ENCODE results near the gene NUDT17.
"Not testable (repeated sequence)": the region's sequence is repeated elsewhere in the genome, so short reads cannot be mapped to it uniquely, and the experiment has no call there.

Gene NUDT17

DNA sequence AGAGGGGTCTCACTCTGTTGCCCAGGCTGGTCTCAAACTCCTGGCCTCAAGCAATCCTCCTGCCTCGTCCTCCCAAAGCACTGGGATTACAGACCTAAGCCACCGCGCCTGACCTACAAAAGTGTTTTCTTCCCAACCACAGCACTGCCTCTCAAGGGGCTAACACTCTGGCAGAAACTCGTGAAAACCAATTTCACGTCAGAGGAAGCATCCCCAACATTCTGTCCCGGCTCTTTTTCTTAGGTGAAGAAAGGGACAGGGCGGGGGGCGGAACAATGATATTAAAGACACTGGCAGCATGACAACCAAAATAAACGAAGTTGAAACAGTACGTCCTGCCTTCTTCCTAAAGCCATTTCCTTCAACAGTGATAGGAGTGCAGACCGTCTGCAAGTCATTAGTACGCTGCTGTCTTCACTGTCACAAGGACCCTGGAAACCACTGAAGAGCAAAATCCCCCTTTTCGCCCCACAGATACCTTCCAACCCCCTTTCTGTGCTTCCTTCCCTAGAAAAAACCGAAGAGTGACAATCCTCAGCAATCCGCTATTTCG is 22.6 kb upstream of the NUDT17 start:
- no CpG with 5 or more reads among the region's 16 CpGs for WGBS, 2 experiments
- not testable (repeated sequence) for H3K4me1 ChIP-seq (ENCODE audit: control insufficient read depth, insufficient read depth, low read length); H3K27ac ChIP-seq (ENCODE audit: insufficient read depth, low read depth, low read length, poor library complexity, severe bottlenecking); H3K9me3 ChIP-seq (ENCODE audit: control insufficient read depth, low read length); H3K27me3 ChIP-seq (ENCODE audit: control insufficient read depth, insufficient read depth, low read length, poor library complexity, severe bottlenecking); H3K4me3 ChIP-seq (ENCODE audit: insufficient read depth, low read depth, low read length)
- H3K36me3 ChIP-seq (ENCODE audit: control insufficient read depth, insufficient read depth, low read length): peaks cover 17% of the 10 kb centered on the region

DNA sequence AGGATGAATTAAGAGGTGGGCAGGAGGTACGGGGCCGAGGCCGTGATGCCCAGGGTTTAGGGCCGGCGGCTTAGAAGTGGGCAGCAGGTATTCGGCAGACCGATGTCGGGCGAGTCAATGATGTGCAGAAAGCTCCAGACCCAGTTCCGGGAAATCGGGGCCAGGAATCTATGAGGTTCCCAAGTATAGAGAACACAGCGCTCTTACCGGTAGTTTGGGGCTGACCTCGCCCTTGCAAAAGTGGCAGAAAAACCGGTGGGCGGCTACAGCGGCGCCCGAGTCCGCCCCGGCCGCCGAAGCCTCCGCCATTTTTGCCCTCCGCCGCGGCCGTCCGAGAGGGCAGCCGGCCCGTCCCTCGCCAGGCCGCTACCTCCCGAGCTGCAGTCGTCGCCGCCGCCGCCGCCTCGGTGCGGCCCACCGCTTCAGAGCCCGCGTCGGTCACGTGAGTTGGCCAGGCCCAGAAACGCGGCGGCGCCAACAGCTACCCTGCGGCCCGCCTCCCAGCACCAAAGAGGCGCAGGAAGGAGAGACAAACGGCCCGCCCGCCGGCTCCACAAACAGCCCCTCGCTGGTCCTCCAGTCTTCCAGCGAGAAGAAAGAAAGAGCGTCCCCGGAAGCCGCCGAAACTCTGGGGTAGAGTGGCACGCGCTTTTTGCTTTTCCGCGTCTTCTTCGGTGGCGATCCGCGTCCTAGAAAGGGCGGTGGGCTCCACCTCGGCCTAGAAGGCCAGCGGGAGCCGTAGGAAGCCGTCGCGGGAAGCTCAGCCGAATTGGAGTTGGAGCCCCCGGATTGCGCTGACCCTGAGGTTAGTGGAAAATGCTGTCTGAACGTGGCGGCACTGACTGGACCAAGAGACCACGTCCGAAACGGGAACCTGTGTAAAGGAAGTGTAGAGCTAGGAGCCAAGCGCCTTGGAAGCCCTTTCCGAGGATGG is 21.6 kb upstream of the NUDT17 start, which contains the start of the genes POLR3C and RNF115:
POLR3C (plus strand) TSS at position 636 of the 934 bp plus-strand sequence. CDS start 1,577 bp downstream, outside the sequence.
RNF115 (minus strand) TSS at position 531 of the 934 bp plus-strand sequence; CDS start at position 309, 222 bp downstream.
- peaks cover 26% of the 10 kb centered on the region for H3K36me3 ChIP-seq (ENCODE audit: control insufficient read depth, insufficient read depth, low read length)
- H3K27ac ChIP-seq (ENCODE audit: insufficient read depth, low read depth, low read length, poor library complexity, severe bottlenecking): peak within 1 kb of the TSS; percentile 94
- H3K27me3 ChIP-seq (ENCODE audit: control insufficient read depth, insufficient read depth, low read length, poor library complexity, severe bottlenecking): no peaks in the 10 kb centered on the region
- WGBS, 2 experiments: 0% methylated on average over 89 of the region's 89 CpGs
- H3K4me3 ChIP-seq (ENCODE audit: insufficient read depth, low read depth, low read length): peak within 1 kb of the TSS; percentile 74
- peaks cover 4% of the 10 kb centered on the region for H3K4me1 ChIP-seq (ENCODE audit: control insufficient read depth, insufficient read depth, low read length)
- H3K9me3 ChIP-seq (ENCODE audit: control insufficient read depth, low read length): no peaks in the 10 kb centered on the region

DNA sequence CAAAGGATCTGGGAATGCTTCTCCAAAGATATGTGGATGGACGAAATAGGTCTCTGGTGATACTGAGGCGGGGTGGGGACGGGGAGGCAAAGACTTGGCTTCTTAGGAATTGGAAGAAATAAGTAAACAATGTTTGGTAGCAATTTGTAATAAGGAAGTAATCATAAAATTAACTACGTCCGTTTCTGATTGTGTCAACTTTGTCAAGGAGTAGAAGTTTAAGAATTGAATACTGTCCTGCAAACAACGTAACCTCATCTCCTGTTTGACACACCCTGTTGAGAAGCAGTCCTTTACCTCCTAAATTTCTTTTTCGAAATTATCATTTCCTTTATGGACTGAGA is 21.0 kb upstream of the NUDT17 start:
- WGBS, 2 experiments: 3 to 4% methylated on average over 7 of the region's 7 CpGs
- Histone ChIP-seq H3K4me3 (ENCODE audit: insufficient read depth, low read depth, low read length) (peak overlapping the region; percentile 74), H3K27me3 (ENCODE audit: control insufficient read depth, insufficient read depth, low read length, poor library complexity, severe bottlenecking) (no peaks in the 10 kb centered on the region), H3K36me3 (ENCODE audit: control insufficient read depth, insufficient read depth, low read length) (peaks cover 30% of the 10 kb centered on the region), H3K9me3 (ENCODE audit: control insufficient read depth, low read length) (no peaks in the 10 kb centered on the region), H3K27ac (ENCODE audit: insufficient read depth, low read depth, low read length, poor library complexity, severe bottlenecking) (peak overlapping the region; percentile 94), H3K4me1 (ENCODE audit: control insufficient read depth, insufficient read depth, low read length) (peaks cover 4% of the 10 kb centered on the region)

DNA sequence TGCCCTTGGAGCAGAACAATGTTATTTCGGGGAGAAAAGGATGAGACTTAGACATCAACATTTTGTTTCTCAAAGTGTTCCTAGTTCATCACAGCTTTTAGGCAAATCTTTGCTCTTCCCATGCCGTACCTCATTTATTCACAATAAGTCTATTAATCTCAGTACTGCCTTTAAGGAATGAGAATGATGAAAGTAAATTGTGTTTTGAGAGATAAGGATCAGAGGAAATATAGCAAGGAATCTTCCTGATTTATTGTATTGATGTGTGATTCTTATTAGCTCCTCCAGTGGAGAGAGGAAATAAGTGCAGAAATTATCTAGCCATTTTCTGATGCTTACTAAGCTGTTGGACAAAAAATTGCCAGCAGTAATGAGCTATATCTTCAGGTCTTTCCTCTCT is 19.4 kb upstream of the NUDT17 start:
- Histone ChIP-seq H3K9me3 (ENCODE audit: control insufficient read depth, low read length) (no peaks in the 10 kb centered on the region), H3K4me3 (ENCODE audit: insufficient read depth, low read depth, low read length) (no peak overlapping the region), H3K36me3 (ENCODE audit: control insufficient read depth, insufficient read depth, low read length) (peaks cover 41% of the 10 kb centered on the region), H3K27me3 (ENCODE audit: control insufficient read depth, insufficient read depth, low read length, poor library complexity, severe bottlenecking) (no peaks in the 10 kb centered on the region), H3K4me1 (ENCODE audit: control insufficient read depth, insufficient read depth, low read length) (peaks cover 4% of the 10 kb centered on the region), H3K27ac (ENCODE audit: insufficient read depth, low read depth, low read length, poor library complexity, severe bottlenecking) (no peak overlapping the region)
- WGBS, 2 experiments: 100% methylated on average over 1 of the region's 2 CpGs

DNA sequence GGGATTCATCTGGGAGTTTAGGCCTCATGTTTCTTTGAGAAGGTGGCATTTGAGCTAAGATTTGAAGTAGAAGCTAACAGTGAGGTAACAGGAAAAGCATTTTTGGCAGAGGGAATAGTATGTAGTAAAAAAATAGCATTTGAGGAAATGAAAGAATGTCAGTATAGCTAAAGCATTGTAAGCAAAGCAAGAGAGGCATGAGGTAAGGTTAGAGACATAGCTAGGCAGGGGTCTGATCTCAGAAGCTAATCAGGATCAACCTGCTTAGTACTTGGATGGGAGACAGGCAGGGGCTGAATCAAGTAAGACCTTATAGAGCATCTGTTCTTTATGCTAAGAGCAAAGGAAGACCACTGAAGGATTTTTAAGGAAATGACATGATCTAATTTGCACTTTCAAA is 17.5 kb upstream of the NUDT17 start:
- H3K36me3 ChIP-seq (ENCODE audit: control insufficient read depth, insufficient read depth, low read length): peaks cover 57% of the 10 kb centered on the region
- H3K27me3 ChIP-seq (ENCODE audit: control insufficient read depth, insufficient read depth, low read length, poor library complexity, severe bottlenecking): no peaks in the 10 kb centered on the region
- no peak overlapping the region for H3K4me3 ChIP-seq (ENCODE audit: insufficient read depth, low read depth, low read length)
- no peaks in the 10 kb centered on the region for H3K9me3 ChIP-seq (ENCODE audit: control insufficient read depth, low read length)
- H3K27ac ChIP-seq (ENCODE audit: insufficient read depth, low read depth, low read length, poor library complexity, severe bottlenecking): no peak overlapping the region
- H3K4me1 ChIP-seq (ENCODE audit: control insufficient read depth, insufficient read depth, low read length): peaks cover 4% of the 10 kb centered on the region

DNA sequence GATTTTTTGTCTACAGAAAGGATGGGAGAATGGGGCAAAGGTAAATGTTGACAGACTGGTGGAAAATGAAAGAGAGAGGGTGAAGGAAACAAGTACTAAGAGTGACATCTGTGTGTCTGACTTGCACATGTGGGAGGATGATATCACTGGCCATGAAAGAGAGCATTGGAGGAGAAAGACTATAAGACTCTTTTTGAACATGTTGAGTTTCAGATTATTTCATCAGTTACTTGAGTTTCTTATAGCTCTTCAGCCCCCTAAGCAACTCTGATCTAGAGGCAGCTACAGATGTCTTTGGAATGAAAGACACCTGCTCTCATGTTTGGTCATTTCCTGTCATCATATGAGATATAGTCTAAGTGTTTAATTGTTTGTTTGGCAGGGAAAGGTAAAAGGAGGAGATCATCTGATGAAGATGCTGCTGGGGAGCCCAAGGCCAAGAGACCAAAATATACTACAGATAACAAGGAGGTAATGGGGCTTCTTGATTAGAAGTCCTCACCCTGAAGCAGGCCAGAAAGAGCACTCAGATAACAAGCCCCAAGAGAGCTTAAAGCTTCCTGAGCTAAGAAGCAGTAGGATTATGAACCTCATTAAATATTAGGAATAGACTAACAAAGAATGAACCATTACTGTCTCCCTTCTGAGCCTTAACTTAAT is 16.9 kb upstream of the NUDT17 start:
- H3K27me3 ChIP-seq (ENCODE audit: control insufficient read depth, insufficient read depth, low read length, poor library complexity, severe bottlenecking): no peaks in the 10 kb centered on the region
- no peak overlapping the region for H3K27ac ChIP-seq (ENCODE audit: insufficient read depth, low read depth, low read length, poor library complexity, severe bottlenecking)
- peaks cover 4% of the 10 kb centered on the region for H3K4me1 ChIP-seq (ENCODE audit: control insufficient read depth, insufficient read depth, low read length)
- no peaks in the 10 kb centered on the region for H3K9me3 ChIP-seq (ENCODE audit: control insufficient read depth, low read length)
- no peak overlapping the region for H3K4me3 ChIP-seq (ENCODE audit: insufficient read depth, low read depth, low read length)
- peaks cover 62% of the 10 kb centered on the region for H3K36me3 ChIP-seq (ENCODE audit: control insufficient read depth, insufficient read depth, low read length)

DNA sequence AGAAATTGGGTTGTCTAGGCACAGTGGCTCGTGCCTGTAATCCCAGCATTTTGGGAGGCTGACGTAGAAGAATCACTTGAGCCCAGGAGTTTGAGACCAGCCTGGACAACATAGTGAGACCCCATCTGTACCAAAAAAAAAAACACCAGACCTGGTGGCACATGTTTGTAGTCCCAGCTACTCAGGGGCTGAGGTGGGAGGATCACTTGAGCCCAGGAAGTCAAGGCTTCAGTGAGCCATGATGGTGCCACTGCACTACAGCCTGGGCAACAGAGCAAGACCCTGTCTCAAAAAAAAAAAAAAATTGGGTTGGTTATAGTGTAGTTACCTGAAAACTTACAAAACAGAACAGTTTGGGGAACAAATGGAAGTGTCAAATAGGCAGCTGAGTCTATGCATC is 14.6 kb upstream of the NUDT17 start:
- H3K9me3 ChIP-seq (ENCODE audit: control insufficient read depth, low read length); H3K4me3 ChIP-seq (ENCODE audit: insufficient read depth, low read depth, low read length); H3K27ac ChIP-seq (ENCODE audit: insufficient read depth, low read depth, low read length, poor library complexity, severe bottlenecking); H3K4me1 ChIP-seq (ENCODE audit: control insufficient read depth, insufficient read depth, low read length); H3K27me3 ChIP-seq (ENCODE audit: control insufficient read depth, insufficient read depth, low read length, poor library complexity, severe bottlenecking): not testable (repeated sequence)
- WGBS, 2 experiments: 84 to 96% methylated on average over 2 of the region's 2 CpGs
- peaks cover 75% of the 10 kb centered on the region for H3K36me3 ChIP-seq (ENCODE audit: control insufficient read depth, insufficient read depth, low read length)

DNA sequence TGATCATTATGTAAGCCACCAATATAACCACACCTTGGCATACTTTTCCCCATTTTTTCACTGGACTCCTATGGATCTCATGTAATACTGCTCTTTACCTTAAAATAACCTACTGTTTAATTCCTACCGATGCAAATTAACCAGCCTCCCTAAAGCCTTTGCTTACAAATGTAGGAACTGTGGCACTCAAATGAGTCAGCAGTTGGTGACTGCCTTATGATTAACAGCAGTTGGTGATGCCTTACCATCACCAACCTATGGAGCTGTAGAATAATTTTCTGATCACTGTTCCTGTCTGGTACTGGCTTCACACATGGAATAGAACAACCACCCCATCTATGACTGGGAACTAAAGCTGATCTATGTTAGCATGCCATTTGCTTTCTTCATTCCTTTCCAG is 7.8 kb upstream of the NUDT17 start:
- no peak overlapping the region for H3K4me3 ChIP-seq (ENCODE audit: insufficient read depth, low read depth, low read length)
- no peaks in the 10 kb centered on the region for H3K4me1 ChIP-seq (ENCODE audit: control insufficient read depth, insufficient read depth, low read length)
- 100% methylated on average over 1 of the region's 1 CpG for WGBS, 2 experiments
- no peaks in the 10 kb centered on the region for H3K9me3 ChIP-seq (ENCODE audit: control insufficient read depth, low read length)
- H3K36me3 ChIP-seq (ENCODE audit: control insufficient read depth, insufficient read depth, low read length): peaks cover 65% of the 10 kb centered on the region
- H3K27ac ChIP-seq (ENCODE audit: insufficient read depth, low read depth, low read length, poor library complexity, severe bottlenecking): no peak overlapping the region
- H3K27me3 ChIP-seq (ENCODE audit: control insufficient read depth, insufficient read depth, low read length, poor library complexity, severe bottlenecking): no peaks in the 10 kb centered on the region

DNA sequence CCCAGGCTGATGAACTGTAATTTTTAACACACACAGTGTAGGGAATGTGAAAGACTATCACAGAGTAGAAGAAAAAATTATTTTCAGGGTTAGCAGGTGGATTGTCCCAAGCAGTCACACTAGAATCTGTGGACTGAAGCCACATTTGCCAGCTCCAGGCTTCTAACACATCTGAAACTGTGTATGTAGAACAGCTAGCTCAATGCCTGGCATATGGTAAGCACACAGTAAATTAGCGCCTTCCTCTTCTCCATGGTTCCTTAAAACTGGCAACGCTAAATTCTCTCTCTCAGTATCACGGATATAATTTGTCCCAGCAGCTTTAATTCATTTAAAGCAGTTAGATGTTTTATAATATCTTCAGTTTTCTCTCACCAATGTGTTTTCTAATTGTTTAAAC is 2.4 kb upstream of the NUDT17 start:
- Histone ChIP-seq H3K27ac (ENCODE audit: insufficient read depth, low read depth, low read length, poor library complexity, severe bottlenecking) (no peak overlapping the region), H3K9me3 (ENCODE audit: control insufficient read depth, low read length) (no peaks in the 10 kb centered on the region), H3K4me1 (ENCODE audit: control insufficient read depth, insufficient read depth, low read length) (no peaks in the 10 kb centered on the region), H3K27me3 (ENCODE audit: control insufficient read depth, insufficient read depth, low read length, poor library complexity, severe bottlenecking) (peaks cover 8% of the 10 kb centered on the region), H3K4me3 (ENCODE audit: insufficient read depth, low read depth, low read length) (no peak overlapping the region), H3K36me3 (ENCODE audit: control insufficient read depth, insufficient read depth, low read length) (peaks cover 32% of the 10 kb centered on the region)
- 95% methylated on average over 2 to 3 of the region's 3 CpGs for WGBS, 2 experiments

DNA sequence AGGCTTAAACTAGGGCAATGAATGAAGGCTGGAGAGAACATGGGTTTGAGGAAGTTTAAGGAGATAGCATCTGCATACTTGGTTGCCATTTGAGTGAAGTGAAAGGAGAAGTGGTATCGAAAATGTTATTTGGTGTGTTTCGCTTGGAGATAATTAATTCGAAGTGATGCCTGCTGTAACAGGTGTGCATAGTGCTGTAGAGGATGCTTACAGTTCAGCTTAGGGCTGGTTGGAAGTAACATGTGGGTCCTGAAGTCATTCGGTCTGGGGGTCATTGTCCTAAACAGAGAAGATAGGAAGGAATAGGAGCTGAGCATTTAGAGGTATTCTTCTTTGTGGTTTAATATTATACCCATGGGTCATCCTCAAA is 301 bp upstream of the NUDT17 start:
- Histone ChIP-seq H3K36me3 (ENCODE audit: control insufficient read depth, insufficient read depth, low read length) (peaks cover 42% of the 10 kb centered on the region), H3K27ac (ENCODE audit: insufficient read depth, low read depth, low read length, poor library complexity, severe bottlenecking) (no peak overlapping the region), H3K4me1 (ENCODE audit: control insufficient read depth, insufficient read depth, low read length) (no peaks in the 10 kb centered on the region), H3K9me3 (ENCODE audit: control insufficient read depth, low read length) (no peaks in the 10 kb centered on the region), H3K4me3 (ENCODE audit: insufficient read depth, low read depth, low read length) (peak overlapping the region; percentile 68), H3K27me3 (ENCODE audit: control insufficient read depth, insufficient read depth, low read length, poor library complexity, severe bottlenecking) (peaks cover 8% of the 10 kb centered on the region)
- WGBS, 2 experiments: 40 to 41% methylated on average over 4 of the region's 4 CpGs
